GM18909 (cell line): ENCODE data around the gene ENOX1.

Experiments used
- ATAC-seq: cut with Tn5 transposase; IDR thresholded peaks from one replicate; pipeline ENCODE4 v1.9.1; 2021; ENCODE audit warnings: mild to moderate bottlenecking; ENCODE audit not compliant: unreplicated experiment, poor library complexity

The ENOX1 gene

GRCh38 chr13:43629691-43630480, 156.9 kb downstream of the ENOX1 start:
- no peak for ATAC-seq

- no peak for ATAC-seq
Measured at GRCh38 chr13:43626994-43627393, 159.8 kb downstream of the ENOX1 start.

GRCh38 chr13:43614063-43614462, 172.7 kb downstream of the ENOX1 start:
- no peak for ATAC-seq

- ATAC-seq: no peak
Measured at GRCh38 chr13:43611281-43612273, 175.2 kb downstream of the ENOX1 start.

- no peak for ATAC-seq
Measured at GRCh38 chr13:43608400-43609137, 178.2 kb downstream of the ENOX1 start.

- ATAC-seq: no peak
Measured at GRCh38 chr13:43597599-43597945, 189.2 kb downstream of the ENOX1 start.

- ATAC-seq: no peak
Measured at GRCh38 chr13:43596924-43597598, 189.7 kb downstream of the ENOX1 start.

- ATAC-seq: no peak
Measured at GRCh38 chr13:43596006-43596405, 190.8 kb downstream of the ENOX1 start.

GRCh38 chr13:43587376-43587775, 199.4 kb downstream of the ENOX1 start:
- ATAC-seq: no peak

GRCh38 chr13:43584751-43585150, 202.0 kb downstream of the ENOX1 start:
- ATAC-seq: no peak

GRCh38 chr13:43583321-43583720, 203.5 kb downstream of the ENOX1 start:
- ATAC-seq: no peak

- no peak for ATAC-seq
Measured at GRCh38 chr13:43580280-43580679, 206.5 kb downstream of the ENOX1 start.

- no peak for ATAC-seq
Measured at GRCh38 chr13:43579321-43579720, 207.5 kb downstream of the ENOX1 start.

- ATAC-seq: no peak
Measured at GRCh38 chr13:43574605-43575004, 212.2 kb downstream of the ENOX1 start.

GRCh38 chr13:43573802-43574514, 212.8 kb downstream of the ENOX1 start:
- no peak for ATAC-seq

GRCh38 chr13:43573361-43573740, 213.4 kb downstream of the ENOX1 start:
- no peak for ATAC-seq

GRCh38 chr13:43572656-43573360, 214.0 kb downstream of the ENOX1 start:
- ATAC-seq: no peak

GRCh38 chr13:43569658-43570057, 217.1 kb downstream of the ENOX1 start:
- ATAC-seq: no peak

GRCh38 chr13:43567608-43568007, 219.2 kb downstream of the ENOX1 start:
- no peak for ATAC-seq
